GM12864 (cell line): Measurements from ENCODE around the gene MYO9B.

Source experiments
- DNase-seq: peaks from one replicate; pipeline ENCODE4 v3.0.0-alpha.2; 2011; ENCODE audit warnings: low read depth
- H3K4me3 ChIP-seq: 2 replicates; pipeline ENCODE4 v1.5.1; 2011; ENCODE audit warnings: mild to moderate bottlenecking, low read depth, low read length, control low read depth
- TF ChIP-seq, protein P1 (sequence below): IDR thresholded peaks from 2 replicates; pipeline ENCODE4 v1.5.1; 2011; ENCODE audit warnings: low read depth, mild to moderate bottlenecking, moderate library complexity, low read length, control low read depth, inconsistent platforms; ENCODE audit errors: missing control alignments

The MYO9B gene

DNA sequence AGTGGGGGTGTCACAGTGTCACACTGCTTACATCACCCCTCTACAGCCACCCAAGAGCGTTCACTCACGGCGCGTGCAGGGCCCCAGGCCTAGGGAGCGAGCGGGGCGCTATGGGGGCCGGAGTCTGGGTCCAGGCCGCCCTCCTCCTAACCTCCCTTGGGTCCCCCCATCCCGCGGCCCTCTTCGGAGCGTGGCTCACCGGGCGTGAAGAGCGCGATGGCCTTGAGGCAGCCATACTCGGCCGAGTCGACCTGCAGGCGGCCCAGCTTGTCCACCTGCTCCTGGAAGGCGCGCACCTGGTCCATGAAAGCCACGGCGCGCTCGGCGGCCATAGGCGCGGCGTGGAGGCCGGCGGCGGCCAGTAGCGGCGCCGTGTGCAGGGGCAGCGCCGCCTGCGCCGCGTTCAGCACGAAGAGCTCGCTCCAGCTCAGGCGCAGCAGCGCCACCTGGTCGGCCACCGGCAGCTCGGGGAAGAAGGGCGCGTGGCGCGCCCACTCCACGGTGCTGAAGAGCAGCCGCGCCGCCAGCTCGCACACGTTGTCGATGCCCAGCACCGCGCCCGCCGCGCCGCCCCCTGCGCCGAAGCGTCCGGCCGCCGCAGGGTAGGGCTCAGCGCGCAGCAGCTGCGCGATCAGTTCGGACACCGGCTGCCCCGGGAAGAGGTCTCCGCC is 159.9 kb downstream of the MYO9B start:
- H3K4me3 ChIP-seq, result peak overlapping the region; percentile 61
- TF ChIP-seq, protein P1, sequence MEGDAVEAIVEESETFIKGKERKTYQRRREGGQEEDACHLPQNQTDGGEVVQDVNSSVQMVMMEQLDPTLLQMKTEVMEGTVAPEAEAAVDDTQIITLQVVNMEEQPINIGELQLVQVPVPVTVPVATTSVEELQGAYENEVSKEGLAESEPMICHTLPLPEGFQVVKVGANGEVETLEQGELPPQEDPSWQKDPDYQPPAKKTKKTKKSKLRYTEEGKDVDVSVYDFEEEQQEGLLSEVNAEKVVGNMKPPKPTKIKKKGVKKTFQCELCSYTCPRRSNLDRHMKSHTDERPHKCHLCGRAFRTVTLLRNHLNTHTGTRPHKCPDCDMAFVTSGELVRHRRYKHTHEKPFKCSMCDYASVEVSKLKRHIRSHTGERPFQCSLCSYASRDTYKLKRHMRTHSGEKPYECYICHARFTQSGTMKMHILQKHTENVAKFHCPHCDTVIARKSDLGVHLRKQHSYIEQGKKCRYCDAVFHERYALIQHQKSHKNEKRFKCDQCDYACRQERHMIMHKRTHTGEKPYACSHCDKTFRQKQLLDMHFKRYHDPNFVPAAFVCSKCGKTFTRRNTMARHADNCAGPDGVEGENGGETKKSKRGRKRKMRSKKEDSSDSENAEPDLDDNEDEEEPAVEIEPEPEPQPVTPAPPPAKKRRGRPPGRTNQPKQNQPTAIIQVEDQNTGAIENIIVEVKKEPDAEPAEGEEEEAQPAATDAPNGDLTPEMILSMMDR, result peak; percentile 64
- peak; percentile 30 for DNase-seq

DNA sequence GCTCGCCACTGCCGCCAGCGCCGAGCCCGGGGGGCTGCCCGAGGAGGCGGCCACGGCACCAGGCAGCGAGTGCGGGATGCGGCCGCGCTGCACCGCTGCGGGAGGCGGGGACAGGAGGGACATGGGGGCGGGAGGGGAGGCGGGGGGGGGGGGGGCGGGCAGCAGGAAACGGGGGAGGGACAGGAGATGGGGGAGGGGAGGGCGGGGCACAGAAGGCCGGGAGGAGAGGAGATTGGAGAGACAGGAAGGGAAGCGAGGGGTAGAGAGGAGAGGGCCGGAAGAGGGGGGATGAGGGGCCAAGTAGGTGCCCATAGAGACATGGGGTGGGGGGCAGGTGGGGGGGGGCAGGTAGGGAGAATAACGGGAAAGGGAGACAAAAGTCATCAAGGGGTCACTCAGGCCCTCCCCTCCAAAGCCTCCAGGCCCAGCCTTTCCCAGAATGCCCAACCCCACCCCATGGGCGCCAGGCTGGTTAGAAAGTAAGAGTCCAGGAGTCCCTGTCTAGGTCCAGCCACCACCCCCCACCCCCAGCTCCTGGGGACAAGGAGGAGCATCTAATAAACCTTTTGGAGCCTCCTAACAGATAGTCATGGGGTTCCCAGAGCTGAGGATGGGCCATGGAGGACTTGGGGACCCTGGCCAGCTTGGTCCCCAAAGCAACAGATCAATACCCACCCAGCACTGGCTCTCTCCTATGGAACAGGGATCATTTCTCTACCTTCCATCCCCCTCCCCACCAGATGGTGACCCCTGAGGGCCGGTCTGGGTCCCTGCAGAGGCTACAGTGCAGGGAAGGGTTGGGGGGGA is 160.6 kb downstream of the MYO9B start:
- DNase-seq, result no peak
- TF ChIP-seq, protein P1, result no peak
- H3K4me3 ChIP-seq, result peak overlapping the region; percentile 61

DNA sequence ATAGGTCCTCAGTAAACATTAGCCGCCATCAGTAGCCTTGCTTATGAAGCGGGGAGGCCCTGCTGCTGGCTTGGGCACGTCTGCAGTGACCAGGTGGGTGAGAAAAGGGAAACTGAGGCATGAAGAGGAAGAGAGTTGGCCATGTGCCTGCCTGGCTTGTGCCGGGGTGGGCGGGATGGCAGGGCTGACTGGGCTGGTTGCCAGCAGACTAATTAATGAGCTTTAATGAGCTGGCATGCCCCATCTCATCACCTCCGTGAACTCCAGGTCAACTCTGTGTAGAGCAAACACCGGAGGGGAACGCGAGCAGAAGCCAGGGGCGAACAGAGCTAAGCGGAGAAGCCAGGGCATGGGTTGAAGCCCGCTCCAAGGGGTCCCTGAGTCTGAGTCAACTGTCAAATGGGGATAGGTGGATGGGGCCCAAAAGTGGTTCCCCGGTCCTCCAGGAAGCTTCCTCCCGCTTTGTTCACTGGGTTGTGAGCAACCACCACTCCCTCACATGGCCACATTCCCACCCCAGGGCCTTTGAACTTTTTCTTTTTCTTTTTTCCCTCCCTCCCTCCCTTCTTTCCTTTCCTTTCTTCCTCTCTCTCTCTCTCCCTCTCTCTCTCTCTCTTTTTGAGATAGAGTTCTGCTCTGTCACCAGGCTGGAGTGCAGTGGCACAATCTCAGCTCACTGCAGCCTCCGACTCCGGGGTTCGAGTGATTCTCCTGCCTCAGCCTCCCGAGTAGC is 161.4 kb downstream of the MYO9B start:
- no peak overlapping the region for H3K4me3 ChIP-seq
- TF ChIP-seq, protein P1, result no peak
- no peak for DNase-seq

DNA sequence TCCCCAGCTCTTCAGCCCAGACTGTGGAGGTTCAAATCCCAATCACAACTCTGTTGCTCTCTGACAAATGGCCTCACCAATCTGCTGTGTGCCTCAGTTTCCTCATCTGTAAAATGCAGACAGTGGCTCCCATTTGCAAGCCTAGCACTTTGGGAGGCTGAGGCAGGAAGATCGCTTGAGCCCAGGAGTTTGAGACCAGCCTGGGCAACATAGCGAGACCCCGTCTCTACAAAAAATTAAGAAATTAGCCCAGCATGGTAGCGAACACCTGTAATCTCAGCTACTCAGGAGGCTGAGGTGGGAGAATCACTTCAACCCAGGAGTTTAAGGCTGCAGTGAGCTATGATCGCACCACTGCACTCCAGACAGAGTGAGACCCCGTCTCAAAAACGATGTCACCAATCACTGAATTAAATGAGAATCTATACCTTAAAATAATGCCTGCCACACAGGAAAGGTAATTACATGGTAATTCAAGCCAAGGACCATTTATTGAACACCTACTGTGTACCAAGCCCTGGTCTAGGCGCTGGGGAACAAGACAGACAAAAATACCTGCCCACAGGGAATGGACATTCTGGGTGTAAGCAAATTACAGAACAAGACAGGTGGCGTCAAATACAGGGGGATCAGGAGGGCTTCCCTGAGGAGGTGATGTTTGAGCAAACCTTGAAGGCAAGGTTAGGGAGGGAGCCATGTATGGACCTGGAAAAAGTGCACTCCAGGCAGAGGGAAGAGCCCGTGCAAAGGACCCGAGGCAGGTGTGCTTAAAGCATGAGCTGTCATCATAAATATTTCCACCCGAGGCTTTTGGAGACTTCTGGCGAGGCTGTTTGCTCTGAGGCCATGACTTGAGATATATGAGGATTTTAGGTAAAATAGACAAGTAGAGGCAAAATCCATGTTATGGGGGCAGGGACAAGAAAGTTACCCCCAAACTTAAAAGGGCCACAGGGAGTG is 162.4 kb downstream of the MYO9B start:
- TF ChIP-seq, protein P1, result no peak
- no peak for DNase-seq
- H3K4me3 ChIP-seq, result no peak overlapping the region

DNA sequence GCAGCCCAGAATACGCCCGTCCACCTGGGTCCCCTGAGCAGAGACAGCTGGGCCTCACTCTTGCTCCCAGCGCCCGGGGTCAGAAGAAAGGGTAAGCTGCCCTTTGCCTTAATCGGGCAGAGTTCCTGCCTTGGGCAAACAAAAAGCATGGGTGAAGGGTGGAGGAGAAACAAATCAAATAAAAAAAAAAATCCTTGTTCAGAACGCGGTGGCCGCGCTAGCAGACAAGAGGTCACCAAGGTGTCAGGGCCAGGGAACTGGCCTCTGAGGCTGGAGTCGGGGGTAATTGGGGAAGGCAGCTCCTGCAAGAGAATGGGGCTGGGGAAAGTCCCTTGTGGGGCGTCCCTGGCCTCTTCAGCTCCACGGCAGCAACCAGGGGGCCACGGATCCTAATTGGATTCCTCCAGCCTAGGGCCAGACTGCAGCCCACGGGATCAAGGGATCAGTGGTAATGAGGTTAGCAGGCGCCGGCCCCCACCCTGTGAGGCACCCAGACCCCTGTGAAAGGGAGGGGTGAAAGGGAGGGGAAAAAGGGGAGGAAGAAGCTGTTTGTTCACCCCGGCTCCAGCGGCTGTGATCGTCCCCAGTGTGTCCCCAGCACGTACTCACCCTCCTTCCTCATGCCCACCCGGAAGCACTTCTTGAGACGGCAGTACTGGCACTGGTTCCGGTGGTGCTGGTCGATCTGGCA is 164.6 kb downstream of the MYO9B start:
- H3K4me3 ChIP-seq, result no peak overlapping the region
- TF ChIP-seq, protein P1, result no peak
- DNase-seq, result no peak
